Measurements from ENCODE around the gene MMGT1.
A peak's percentile ranks its signal among the peaks of the same experiment; 100 is the strongest.

MMGT1 gene
- total RNA-seq: 36.7 to 42.5 reads per million in 2 donors

- DNase-seq: peak; percentile 74
Measured at GRCh38 chrX:135973548-135974278, at the start of gene MMGT1. Gene MMGT1, minus strand, starts transcription at chrX:135973988. Its CDS starts 313 bp downstream, at chrX:135973675.

DNA sequence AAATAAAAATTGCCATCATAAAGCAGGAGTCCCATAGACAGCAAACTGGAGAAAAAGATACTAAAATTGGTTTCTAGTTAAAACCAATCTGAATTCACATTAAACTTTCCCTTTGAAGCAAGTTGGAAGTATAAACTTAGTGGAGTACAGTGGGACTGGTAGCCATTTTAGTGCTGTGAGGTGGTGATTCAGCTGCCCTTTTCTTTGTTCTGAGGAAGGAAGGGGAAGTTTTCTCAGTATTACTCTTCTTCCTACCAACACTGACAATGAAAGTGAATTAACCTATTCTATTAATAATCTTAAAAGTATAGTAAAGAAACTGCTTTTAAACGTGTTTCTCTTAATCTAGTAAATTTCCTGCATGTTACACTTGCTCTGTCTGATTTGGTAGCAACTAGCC is 48.1 kb upstream of the MMGT1 start:
- no peak for DNase-seq

DNA sequence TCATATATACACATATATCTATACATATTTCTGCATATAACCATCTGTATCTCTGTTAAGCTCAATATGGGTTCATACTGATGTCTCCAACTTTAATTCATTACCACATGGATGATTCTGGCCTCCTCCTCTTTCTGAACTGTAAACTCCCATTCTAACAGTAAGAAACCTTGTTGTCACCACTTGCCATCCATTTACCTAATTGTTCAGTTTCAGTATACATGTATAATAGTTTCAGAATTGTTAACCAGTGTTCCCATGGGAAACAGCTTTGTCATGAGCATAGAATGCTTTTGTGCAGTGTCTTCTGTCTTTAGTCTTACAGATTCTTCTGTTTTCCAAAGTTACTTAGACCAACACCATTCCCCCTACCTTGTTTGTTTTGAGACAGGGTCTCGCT is 47.4 kb upstream of the MMGT1 start:
- no peak for DNase-seq

- no peak for DNase-seq
Measured at GRCh38 chrX:136019226-136019625, 45.4 kb upstream of the MMGT1 start.

GRCh38 chrX:136016881-136017280 is 43.1 kb upstream of the MMGT1 start:
- DNase-seq: no peak

DNA sequence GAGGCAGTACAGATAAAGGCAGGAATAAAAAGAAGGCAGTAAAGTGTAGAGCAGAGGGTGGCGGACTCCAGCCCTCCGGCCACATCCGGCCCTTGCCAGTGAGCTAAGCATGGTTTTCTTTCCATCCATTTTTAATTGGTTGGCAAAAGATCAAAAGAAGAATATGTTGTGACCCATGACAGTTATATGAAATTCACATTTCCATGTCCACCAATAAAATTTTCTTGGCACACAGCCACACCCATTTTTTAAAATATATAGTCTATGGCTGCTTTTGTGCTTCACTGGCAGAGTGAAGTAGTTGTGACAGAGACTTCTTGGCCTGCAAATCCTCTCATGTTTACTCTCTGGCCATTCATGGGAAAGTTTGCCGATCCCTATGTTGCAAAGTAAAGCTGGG is 41.2 kb upstream of the MMGT1 start:
- DNase-seq: no peak

GRCh38 chrX:135988245-135988644 is 14.5 kb upstream of the MMGT1 start:
- DNase-seq: no peak

DNA sequence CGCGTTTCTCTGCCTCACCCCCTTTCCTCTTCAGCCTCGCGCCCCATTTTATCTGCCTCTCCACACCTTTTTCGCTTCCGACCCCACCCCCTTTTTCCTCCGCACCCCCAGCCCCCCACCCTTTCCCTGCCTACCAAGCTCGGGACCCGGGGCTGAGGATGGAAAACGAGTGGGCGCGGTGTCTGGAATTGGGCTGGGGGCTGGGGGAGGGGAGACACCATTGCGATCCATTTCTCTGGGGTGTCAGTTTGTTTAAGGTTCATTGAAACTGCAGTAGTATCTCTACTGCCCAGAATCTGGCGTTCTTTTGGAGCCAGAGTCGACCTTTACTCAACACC is 12.2 kb upstream of the MMGT1 start:
- DNase-seq: no peak

DNA sequence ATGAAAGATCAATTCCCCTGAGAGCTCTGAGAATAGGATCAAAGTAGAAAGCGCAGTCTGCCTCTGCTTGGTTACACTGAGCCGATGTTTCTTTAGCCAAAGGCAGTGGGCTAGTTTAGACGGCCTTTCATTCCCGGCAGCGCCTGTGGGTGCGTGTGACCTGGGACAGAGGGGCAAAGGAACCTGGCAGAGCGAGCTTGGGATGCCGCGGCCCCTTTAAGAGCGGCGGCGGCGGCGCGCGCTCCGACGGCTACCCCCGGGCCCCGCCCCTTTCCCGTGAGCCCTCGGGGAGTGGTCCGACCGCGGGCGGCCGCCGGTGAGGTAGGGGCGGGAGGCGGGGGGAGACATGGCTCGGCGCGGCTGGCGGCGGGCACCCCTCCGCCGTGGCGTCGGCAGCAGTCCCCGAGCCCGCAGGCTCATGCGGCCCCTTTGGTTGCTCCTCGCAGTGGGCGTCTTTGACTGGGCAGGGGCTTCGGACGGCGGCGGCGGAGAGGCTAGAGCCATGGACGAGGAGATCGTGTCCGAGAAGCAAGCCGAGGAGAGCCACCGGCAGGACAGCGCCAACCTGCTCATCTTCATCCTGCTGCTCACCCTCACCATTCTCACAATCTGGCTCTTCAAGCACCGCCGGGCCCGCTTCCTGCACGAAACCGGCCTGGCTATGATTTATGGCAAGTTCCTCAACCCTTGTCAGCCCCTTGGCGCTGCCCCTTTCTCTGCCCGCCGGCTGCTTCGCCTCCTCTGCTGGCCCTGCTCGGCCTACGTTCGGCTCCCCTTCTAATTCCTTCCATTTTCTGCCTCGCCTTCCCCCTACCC is 11.6 kb upstream of the MMGT1 start, which contains the start of gene SLC9A6:
SLC9A6 (plus strand) TSS at position 279 of the 816 bp plus-strand sequence; CDS start at position 503, 224 bp downstream.
- peak; percentile 60 for DNase-seq

- DNase-seq: no peak
Measured at GRCh38 chrX:135984791-135985156, 11.0 kb upstream of the MMGT1 start.

GRCh38 chrX:135984256-135984655 is 10.5 kb upstream of the MMGT1 start:
- no peak for DNase-seq

GRCh38 chrX:135982860-135983259 is 9.1 kb upstream of the MMGT1 start:
- DNase-seq: no peak

- no peak for DNase-seq
Measured at GRCh38 chrX:135981668-135982067, 7.9 kb upstream of the MMGT1 start.

DNA sequence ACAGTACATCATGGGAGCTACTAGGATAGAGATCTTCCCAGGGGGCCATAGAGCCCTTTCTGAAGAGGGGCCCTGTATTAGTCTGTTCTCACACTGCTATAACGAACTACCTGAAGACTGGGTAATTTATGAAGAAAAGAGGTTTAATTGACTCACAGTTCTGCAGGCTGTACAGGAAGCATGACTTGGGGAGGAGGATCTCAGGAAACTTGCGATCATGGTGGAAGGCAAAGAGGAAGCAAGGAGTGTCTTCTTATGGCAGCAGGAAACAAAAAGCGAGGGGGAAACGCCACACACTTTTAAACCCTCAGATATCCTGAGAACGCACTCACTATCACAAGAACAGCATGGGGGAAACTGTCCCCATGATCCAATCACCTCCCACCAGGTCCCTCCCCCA is 7.2 kb upstream of the MMGT1 start:
- DNase-seq: no peak

DNA sequence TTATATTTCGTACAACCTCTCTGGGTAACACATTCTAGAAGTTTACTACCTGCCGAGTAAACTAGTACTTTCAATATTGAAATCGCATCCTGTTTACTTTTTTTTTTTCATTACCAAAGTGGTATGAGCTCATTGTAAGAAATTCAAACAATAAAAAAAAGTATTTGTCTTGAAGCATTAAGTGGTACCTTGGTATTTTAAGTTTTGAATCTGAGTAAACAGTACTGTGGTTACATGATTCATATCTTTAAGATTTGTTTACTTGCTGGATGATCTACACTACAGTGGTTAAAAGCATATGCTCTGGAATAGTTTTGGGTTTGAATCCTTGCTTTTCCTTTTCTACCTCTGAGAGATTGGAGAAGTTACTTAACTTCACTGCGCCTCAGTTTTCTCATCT is 3.8 kb upstream of the MMGT1 start:
- DNase-seq: no peak

DNA sequence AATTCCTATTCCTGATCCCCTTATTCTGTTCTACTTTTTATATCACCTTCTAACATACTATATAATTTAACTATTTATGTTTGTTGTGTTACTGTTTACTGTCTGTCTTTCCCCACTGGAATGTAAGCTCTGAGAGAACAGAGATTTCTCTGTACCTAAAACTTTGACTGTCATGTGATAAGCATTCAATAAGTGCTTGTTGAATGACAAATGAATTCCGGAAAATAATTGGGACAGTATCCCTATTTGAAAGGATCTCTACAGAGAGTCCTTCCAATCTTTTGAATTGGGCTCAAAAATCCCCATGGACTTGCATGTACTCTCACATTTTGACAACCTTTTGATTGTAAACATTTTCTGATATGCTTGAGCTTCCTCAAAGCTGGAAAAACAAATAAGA is 1.6 kb upstream of the MMGT1 start:
- DNase-seq: no peak

- DNase-seq: no peak
Measured at GRCh38 chrX:135974279-135974856, 580 bp upstream of the MMGT1 start.

GRCh38 chrX:135973025-135973547 is 702 bp downstream of the MMGT1 start:
- DNase-seq: no peak

DNA sequence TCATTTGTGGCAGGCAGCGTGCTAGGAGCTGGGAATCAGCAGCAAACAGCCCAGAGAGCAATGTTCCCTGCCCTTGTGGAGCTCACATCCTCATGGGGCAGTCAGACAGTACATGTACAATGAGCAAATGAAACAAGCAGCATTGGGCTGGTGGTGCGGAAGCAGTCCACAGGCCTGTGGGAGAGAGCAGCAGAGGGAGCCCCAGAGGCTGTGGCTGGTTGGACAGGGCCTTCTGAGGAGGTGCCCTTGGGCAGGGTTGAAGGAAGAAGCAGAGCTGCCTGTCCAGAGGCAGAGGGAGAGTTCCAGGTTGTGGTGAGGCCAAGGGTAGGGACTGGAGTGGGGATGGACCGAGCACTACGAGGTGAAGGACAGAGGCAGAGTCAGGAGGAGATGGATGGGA is 22.5 kb downstream of the MMGT1 start:
- no peak for DNase-seq

DNA sequence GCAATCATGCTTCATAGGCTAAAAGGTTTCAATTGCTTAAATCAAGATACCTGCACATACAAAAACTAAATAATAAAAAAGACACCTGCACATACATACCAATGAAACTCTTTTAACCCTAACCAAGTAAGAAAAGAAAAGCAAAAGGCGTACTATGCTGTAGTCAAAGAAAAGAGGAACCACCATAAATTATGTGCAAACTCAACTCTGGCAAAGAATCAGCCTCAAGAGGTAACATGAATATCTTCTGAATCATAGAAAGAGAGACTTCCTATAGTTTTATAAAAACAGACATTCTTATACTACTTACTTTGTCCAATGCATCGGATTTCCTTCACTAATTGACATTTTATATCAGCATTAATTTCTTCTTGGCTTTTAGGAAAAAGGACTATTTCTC is 29.3 kb downstream of the MMGT1 start:
- no peak for DNase-seq

DNA sequence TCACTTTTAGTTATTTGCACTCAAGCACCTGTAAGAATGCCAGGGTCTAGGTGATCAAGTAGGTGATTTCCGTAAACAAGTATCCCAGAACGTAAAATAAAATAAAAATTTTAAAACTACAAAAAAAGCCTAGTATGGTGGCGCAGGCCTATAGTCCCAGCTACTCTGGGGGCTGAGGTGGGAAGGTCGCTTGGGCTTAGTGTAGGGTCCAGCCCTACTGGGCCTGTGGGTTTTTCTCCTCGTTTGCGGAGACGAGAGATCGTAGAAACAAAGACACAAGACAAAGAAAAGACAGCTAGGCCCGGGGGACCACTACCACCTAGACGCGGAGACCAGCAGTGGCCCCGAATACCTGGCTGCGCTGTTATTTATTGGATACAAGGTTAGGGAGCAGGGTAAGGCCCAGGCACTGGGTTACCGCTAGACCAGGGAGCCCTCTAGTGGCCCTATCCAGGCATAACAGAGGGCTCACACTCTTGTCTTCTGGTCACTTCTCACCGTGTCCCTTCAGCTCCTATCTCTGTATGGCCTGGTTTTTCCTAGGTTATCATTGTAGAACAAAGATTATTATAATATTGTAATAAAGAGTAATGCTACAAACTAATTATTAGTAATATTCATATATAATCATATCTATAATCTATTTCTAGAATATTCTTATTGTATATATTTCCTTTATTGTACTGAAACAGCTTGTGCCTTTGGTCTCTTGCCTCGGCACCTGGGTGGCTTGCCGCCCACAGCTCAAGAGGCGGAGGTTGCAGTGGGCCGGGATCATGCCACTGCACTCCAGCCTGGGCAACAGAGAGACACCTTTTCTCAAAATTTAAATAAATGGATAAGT is 41.9 kb downstream of the MMGT1 start:
- DNase-seq: peak; percentile 20

DNA sequence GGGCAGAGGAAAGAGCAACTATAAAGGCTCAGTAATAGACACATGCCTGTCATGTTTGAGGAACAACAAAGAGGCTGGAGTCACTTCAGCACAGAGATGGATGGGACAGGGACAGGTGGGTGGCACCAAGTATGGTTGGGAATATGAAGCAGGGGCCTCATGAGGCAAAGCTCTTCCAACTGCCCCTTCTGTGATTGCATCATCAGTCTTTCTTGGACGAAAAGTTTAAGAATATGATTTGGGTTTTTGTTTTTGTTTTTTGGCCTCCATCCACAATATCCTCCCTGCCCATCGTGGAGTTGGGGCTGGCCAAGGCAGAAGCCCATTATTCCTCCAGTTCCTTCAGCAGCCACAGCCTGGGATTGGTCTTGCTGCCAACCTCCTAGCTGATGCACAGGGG is 45.9 kb downstream of the MMGT1 start:
- no peak for DNase-seq

- no peak for DNase-seq
Measured at GRCh38 chrX:135923353-135923752, 50.4 kb downstream of the MMGT1 start.

Measured in T-helper 9 cell (primary cell).